DND-41 (cell line): ENCODE results near the gene DPP6.

Experiments used
- ATAC-seq: fragments of 200-7000 bp; cut with Tn5 transposase; 3 replicates; pipeline ENCODE4 v1.9.1; 2021; ENCODE audit warnings: low read depth; ENCODE audit not compliant: insufficient read depth
- DNase-seq: peaks from one replicate; pipeline ENCODE4 v3.0.0-alpha.2; 2020
- H2AFZ ChIP-seq: 2 replicates; pipeline ENCODE4 v1.6.0; 2012; ENCODE audit warnings: low read depth, low read length
- H3K27ac ChIP-seq: 2 replicates; pipeline ENCODE4 v1.5.1; 2012; ENCODE audit warnings: low read length, inconsistent platforms
- H3K27me3 ChIP-seq: fragments of 200-600 bp; sonication (generic); 2 replicates; pipeline ENCODE4 v1.6.0; 2012; ENCODE audit warnings: low read length, mild to moderate bottlenecking, inconsistent platforms; ENCODE audit not compliant: insufficient read depth, poor library complexity
- H3K36me3 ChIP-seq: 2 replicates; pipeline ENCODE4 v1.5.1; 2012; ENCODE audit warnings: low read length, inconsistent platforms; ENCODE audit not compliant: insufficient read depth
- H3K4me1 ChIP-seq: 2 replicates; pipeline ENCODE4 v1.5.1; 2012; ENCODE audit warnings: mild to moderate bottlenecking, low read length; ENCODE audit not compliant: insufficient read depth
- H3K4me2 ChIP-seq: 2 replicates; pipeline ENCODE4 v1.6.0; 2012; ENCODE audit warnings: mild to moderate bottlenecking, moderate library complexity, low read length, inconsistent platforms; ENCODE audit not compliant: insufficient read depth
- H3K4me3 ChIP-seq, 2 experiments: fragments of 200-600 bp in 1 of 2; shearing (Covaris generic) in 1 of 2; 2 replicates each; pipeline ENCODE4 v1.5.1; 2012 to 2016; ENCODE audit warnings: inconsistent platforms in 2 of 2, low read length in 2 of 2, mild to moderate bottlenecking in 2 of 2, low read depth in 1 of 2, moderate library complexity in 1 of 2
- H3K79me2 ChIP-seq: 2 replicates; pipeline ENCODE4 v1.6.0; 2012; ENCODE audit warnings: low read length, inconsistent platforms; ENCODE audit not compliant: insufficient read depth
- H3K9ac ChIP-seq: 2 replicates; pipeline ENCODE4 v1.6.0; 2012; ENCODE audit warnings: low read depth, mild to moderate bottlenecking, inconsistent platforms, low read length, moderate library complexity
- H3K9me3 ChIP-seq: 2 replicates; pipeline ENCODE4 v1.5.1; 2012; ENCODE audit warnings: low read length, moderate library complexity, mild to moderate bottlenecking, inconsistent platforms; ENCODE audit not compliant: insufficient read depth, severe bottlenecking
- H4K20me1 ChIP-seq: 2 replicates; pipeline ENCODE4 v1.6.0; 2012; ENCODE audit warnings: low read length; ENCODE audit not compliant: insufficient read depth
- EZH2 ChIP-seq: IDR thresholded peaks from 3 replicates; pipeline ENCODE4 v1.6.1; 2012; ENCODE audit warnings: borderline replicate concordance, low read depth, mild to moderate bottlenecking, moderate library complexity, low read length, inconsistent platforms; ENCODE audit not compliant: severe bottlenecking
- TF ChIP-seq, protein P1 (sequence below): IDR thresholded peaks from 2 replicates; pipeline ENCODE4 v1.5.1; 2012; ENCODE audit warnings: borderline replicate concordance, low read length, moderate library complexity, mild to moderate bottlenecking; ENCODE audit not compliant: poor library complexity, severe bottlenecking; ENCODE audit errors: extremely low read depth

The DPP6 gene

DNA sequence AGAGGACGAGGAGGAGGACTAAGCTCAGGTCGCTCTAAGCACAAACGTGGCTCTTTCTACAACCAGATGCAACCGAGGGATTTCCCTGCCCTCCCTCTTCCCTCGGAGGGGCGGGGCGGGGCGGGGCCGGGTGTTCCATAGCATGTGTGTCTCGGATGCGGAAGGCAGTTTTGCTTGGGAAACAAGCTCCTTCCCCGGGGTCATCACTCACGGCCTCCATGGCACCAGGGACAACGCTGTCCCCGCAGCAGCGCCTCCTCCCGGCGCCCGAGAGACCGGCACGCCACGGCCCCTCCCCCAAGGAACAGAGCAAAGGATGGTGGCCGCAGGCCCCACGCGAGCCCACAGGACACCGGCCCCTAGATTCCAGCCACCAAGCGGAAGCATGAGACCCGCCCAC, 840.3 kb downstream of the DPP6 start:
- Histone ChIP-seq H3K36me3 (no peaks in the 10 kb centered on the region), H3K4me2 (no peak overlapping the region), H2AFZ (no peak overlapping the region), H3K4me3 (no peak overlapping the region), H3K4me1 (no peaks in the 10 kb centered on the region), H3K79me2 (no peaks in the 10 kb centered on the region), H3K27me3 (no peaks in the 10 kb centered on the region), H3K9ac (no peak overlapping the region), H3K9me3 (no peaks in the 10 kb centered on the region), H4K20me1 (no peaks in the 10 kb centered on the region), H3K27ac (no peak overlapping the region)
- no peak for DNase-seq
- TF ChIP-seq EZH2: no peak
- TF ChIP-seq, protein P1, sequence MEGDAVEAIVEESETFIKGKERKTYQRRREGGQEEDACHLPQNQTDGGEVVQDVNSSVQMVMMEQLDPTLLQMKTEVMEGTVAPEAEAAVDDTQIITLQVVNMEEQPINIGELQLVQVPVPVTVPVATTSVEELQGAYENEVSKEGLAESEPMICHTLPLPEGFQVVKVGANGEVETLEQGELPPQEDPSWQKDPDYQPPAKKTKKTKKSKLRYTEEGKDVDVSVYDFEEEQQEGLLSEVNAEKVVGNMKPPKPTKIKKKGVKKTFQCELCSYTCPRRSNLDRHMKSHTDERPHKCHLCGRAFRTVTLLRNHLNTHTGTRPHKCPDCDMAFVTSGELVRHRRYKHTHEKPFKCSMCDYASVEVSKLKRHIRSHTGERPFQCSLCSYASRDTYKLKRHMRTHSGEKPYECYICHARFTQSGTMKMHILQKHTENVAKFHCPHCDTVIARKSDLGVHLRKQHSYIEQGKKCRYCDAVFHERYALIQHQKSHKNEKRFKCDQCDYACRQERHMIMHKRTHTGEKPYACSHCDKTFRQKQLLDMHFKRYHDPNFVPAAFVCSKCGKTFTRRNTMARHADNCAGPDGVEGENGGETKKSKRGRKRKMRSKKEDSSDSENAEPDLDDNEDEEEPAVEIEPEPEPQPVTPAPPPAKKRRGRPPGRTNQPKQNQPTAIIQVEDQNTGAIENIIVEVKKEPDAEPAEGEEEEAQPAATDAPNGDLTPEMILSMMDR: no peak
- ATAC-seq: no peak

DNA sequence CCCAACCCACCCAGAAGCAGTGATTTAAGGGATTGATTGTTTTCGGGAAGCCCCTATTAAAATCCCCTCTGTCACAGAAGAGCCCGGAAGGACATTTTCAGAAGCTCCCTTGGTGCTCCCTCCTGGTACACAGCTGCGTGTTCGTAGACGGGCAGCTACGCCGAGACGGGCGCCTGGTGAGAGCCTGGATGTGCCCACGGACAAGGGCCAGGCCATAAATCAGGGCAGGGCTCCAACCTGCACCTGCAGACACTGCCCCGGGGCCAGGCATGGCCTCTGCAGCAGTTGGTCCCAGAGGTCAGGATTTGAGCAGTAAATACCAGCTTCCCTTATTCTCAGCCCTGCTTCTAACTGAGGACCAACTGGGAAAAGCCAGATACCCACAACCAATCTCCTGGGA, 843.9 kb downstream of the DPP6 start:
- TF ChIP-seq EZH2: no peak
- TF ChIP-seq, protein P1: no peak
- H4K20me1 ChIP-seq: no peaks in the 10 kb centered on the region
- no peaks in the 10 kb centered on the region for H3K27me3 ChIP-seq
- no peak overlapping the region for H3K27ac ChIP-seq
- no peak overlapping the region for H3K4me2 ChIP-seq
- H3K4me3 ChIP-seq: no peak overlapping the region
- no peaks in the 10 kb centered on the region for H3K79me2 ChIP-seq
- H3K9me3 ChIP-seq: no peaks in the 10 kb centered on the region
- no peak overlapping the region for H2AFZ ChIP-seq
- ATAC-seq (no peak), DNase-seq (no peak)
- H3K4me1 ChIP-seq: no peaks in the 10 kb centered on the region
- no peaks in the 10 kb centered on the region for H3K36me3 ChIP-seq
- H3K9ac ChIP-seq: no peak overlapping the region

DNA sequence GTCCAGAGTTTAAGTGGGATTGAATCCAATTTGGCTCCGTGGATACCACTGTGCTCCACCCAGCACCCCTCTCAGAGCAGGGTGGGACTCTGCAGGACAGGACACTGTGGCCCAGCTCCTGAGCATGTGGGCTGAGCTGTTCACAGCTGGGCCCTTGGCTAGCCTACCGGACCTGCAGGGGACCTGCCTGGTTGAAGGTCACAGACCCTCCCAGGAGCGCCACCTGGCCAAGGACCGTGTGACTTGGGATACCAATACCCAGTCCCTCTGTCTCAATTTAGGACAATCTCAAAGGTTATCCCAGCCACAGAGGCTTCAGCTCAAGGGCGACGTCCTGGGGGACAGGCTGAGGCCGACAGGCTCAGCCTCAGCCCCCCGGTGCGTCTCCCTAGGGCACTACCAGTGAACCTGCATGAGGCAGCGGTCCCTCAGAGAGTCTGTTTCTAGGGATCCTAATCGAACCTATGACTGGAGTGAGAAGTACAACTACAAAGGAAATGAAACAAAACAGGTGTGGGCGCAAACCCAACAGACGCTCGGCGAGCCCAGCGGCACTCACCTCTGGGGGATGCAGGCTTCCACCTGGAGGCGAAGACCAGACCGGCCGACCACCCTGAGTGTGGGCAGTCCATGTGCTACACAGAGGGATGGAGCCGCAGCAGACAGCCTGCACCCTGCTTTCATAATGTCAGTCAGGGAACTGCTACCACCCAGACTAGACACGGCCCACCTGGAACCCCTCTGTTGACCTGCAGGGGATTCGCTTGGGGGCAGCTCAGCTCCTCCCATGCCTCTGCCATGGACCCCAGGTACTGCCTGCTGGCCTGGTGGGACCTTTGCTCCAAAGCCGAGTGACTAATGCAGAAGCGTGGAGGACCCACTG, 847.0 kb downstream of the DPP6 start:
- no peaks in the 10 kb centered on the region for H3K79me2 ChIP-seq
- H3K36me3 ChIP-seq: no peaks in the 10 kb centered on the region
- H3K4me1 ChIP-seq: no peaks in the 10 kb centered on the region
- TF ChIP-seq EZH2: no peak
- TF ChIP-seq, protein P1: no peak
- H3K4me2 ChIP-seq: no peak overlapping the region
- no peaks in the 10 kb centered on the region for H3K27me3 ChIP-seq
- no peak overlapping the region for H3K4me3 ChIP-seq
- no peak overlapping the region for H3K9ac ChIP-seq
- no peak overlapping the region for H3K27ac ChIP-seq
- H2AFZ ChIP-seq: no peak overlapping the region
- H3K9me3 ChIP-seq: no peaks in the 10 kb centered on the region
- DNase-seq: no peak
- H4K20me1 ChIP-seq: no peaks in the 10 kb centered on the region
- ATAC-seq: no peak
